ENCODE results near the gene ATP6V0C.

Gene ATP6V0C

GRCh38 chr16:2513405-2514332, at the start of gene ATP6V0C:
Gene ATP6V0C (plus strand): TSS chr16:2513952. CDS start chr16:2514104, 152 bp downstream.
- peak; percentile 84 for DNase-seq (ENCODE audit: low read depth in 2 of 2)

- no peak for DNase-seq (ENCODE audit: low read depth in 2 of 2)
Measured at GRCh38 chr16:2464333-2464732, 49.4 kb upstream of the ATP6V0C start.

- no peak for DNase-seq (ENCODE audit: low read depth in 2 of 2)
Measured at GRCh38 chr16:2465653-2466415, 47.9 kb upstream of the ATP6V0C start.

GRCh38 chr16:2466667-2467527, 46.9 kb upstream of the ATP6V0C start:
- DNase-seq (ENCODE audit: low read depth in 2 of 2), result no peak

- DNase-seq (ENCODE audit: low read depth in 2 of 2), result no peak
Measured at GRCh38 chr16:2467528-2468232, 46.1 kb upstream of the ATP6V0C start.

GRCh38 chr16:2468233-2468724, 45.5 kb upstream of the ATP6V0C start:
- DNase-seq (ENCODE audit: low read depth in 2 of 2), result no peak

GRCh38 chr16:2468725-2469398, 44.9 kb upstream of the ATP6V0C start:
- no peak for DNase-seq (ENCODE audit: low read depth in 2 of 2)

- no peak for DNase-seq (ENCODE audit: low read depth in 2 of 2)
Measured at GRCh38 chr16:2469399-2470233, 44.1 kb upstream of the ATP6V0C start.

- no peak for DNase-seq (ENCODE audit: low read depth in 2 of 2)
Measured at GRCh38 chr16:2470234-2470601, 43.5 kb upstream of the ATP6V0C start.

GRCh38 chr16:2470603-2471015, 43.1 kb upstream of the ATP6V0C start:
- DNase-seq (ENCODE audit: low read depth in 2 of 2), result no peak

GRCh38 chr16:2471016-2471652, 42.6 kb upstream of the ATP6V0C start, which contains the start of gene NTN3:
Gene NTN3 (plus strand): TSS chr16:2471297. CDS start chr16:2471702, 405 bp downstream.
- DNase-seq (ENCODE audit: low read depth in 2 of 2), result no peak

GRCh38 chr16:2471653-2472487, 41.9 kb upstream of the ATP6V0C start:
- no peak for DNase-seq (ENCODE audit: low read depth in 2 of 2)

GRCh38 chr16:2472488-2472864, 41.3 kb upstream of the ATP6V0C start:
- DNase-seq (ENCODE audit: low read depth in 2 of 2), result no peak

- DNase-seq (ENCODE audit: low read depth in 2 of 2), result no peak
Measured at GRCh38 chr16:2472885-2473445, 40.8 kb upstream of the ATP6V0C start.

GRCh38 chr16:2473446-2473926, 40.3 kb upstream of the ATP6V0C start:
- no peak for DNase-seq (ENCODE audit: low read depth in 2 of 2)

GRCh38 chr16:2473999-2474876, 39.5 kb upstream of the ATP6V0C start:
- no peak for DNase-seq (ENCODE audit: low read depth in 2 of 2)
